Stimulated activated CD4-positive, alpha-beta T cell treated with anti-CD3 and anti-CD28 coated beads, Interleukin-15, amount 100 ng/mL, for 1 hour (primary cell): Measurements from ENCODE around the gene FKBP2.

ENCODE experiments used
- DNase-seq, 2 donors: peaks; one replicate each; pipeline ENCODE4 v3.0.0-alpha.2; 2020; ENCODE audit warnings: low read depth in 1 of 2, low spot score in 1 of 2

The FKBP2 gene

DNA sequence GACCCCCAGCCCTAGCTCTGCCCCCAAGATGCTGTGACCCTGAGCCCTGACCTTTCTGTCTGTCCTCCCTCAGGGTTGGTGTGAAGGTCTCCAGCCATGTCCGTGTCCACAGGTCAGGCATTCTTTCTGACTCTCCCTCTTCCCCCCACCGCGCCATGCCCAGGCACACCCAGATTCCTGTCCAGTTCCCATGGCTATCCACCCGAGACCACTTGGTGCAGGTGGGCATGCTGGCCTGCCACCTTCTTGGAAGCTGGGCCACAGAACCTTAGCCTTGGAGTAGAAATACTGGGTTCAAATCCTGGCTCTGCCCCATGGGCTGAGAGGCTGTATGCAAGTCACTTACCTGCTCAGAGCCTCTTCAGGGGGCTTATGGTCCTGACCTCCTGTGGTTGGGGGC lies 8.1 kb downstream of the FKBP2 start:
- DNase-seq = no peak

DNA sequence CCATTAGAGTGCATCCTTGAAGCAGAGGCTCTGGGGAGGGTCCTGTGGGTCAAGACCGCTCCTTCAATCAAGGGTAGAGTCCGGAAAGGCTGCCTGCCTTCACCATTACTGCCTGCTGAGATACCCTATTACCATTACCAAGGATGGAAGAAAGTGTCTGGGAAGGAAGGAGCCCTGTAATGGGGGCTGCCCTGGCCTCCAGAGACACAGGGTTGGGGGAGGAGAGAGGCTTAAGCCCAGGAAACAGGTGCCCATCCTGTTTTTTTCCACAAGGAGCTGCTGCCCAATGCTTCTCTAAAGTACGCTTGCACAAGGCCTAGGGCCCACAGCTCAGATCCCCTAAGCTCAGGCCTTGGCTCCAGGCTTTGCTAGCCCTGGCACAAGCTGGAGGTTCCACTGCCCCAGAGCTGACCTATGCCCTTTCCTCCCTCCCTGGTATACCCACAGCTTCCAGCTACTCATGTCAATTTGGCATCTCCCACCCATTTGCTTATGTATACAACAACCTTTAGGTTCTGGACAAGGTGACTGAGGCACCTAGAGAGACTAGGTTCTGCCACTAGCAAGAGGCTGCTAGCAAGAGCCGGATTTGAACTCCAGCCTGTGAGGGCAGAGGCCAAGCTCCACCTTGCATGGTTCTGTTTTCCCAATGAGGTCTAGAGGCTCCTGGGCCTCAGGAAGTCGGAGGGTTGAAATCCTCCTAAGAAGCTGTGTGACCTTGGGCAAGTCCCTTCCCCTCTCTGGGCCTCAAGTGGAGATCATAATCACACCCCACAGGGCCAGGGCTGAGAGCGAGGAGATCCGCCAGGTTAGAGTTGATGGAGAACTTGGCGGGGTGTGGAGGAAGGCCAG lies 8.9 kb downstream of the FKBP2 start:
- no peak for DNase-seq

DNA sequence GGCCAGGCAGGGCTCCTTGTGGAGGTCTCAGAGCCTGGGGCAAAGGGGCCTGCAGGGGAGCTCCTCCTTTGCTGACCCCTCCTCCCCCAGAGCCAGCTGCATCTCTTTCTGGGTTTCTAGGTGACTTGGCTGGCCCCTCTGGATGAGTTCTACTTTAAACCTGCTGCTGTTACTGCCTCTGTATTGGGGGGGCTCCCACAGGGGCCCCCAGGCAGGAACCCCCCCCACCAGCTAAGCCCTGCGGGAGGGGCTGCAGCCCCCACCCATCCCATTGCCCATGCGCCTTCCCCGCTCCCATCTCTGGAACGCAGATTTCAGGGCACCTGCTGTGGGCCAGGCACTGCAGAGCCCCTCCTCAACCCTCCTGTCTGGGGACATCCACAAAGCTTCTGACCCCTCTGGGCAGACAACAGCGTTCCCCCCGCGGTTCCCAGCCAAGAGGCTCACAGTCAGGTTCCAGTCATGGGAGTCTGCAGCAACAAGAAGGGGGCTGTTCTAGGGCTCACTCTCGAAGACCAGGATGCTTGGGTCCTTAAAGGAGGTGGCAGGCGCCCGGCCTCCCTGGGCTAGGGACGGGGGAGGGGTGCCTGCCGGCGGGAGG lies 9.6 kb downstream of the FKBP2 start:
- DNase-seq = no peak

GRCh38 chr11:64251016-64251752 lies 10.3 kb downstream of the FKBP2 start, which contains the start of gene PLCB3:
TSS of gene PLCB3 (plus strand) at chr11:64251530. CDS start at chr11:64251650, 120 bp downstream.
- peak; percentile 60 to 62 for DNase-seq

GRCh38 chr11:64251753-64252002 lies 10.8 kb downstream of the FKBP2 start:
- no peak for DNase-seq

GRCh38 chr11:64252003-64252872 lies 11.3 kb downstream of the FKBP2 start:
- DNase-seq = no peak

- no peak for DNase-seq
Measured at GRCh38 chr11:64253043-64253442, 12.1 kb downstream of the FKBP2 start.

- no peak for DNase-seq
Measured at GRCh38 chr11:64253481-64253880, 12.6 kb downstream of the FKBP2 start.

GRCh38 chr11:64254326-64254725 lies 13.4 kb downstream of the FKBP2 start:
- no peak for DNase-seq

GRCh38 chr11:64255135-64256128 lies 14.5 kb downstream of the FKBP2 start:
- DNase-seq = no peak

DNA sequence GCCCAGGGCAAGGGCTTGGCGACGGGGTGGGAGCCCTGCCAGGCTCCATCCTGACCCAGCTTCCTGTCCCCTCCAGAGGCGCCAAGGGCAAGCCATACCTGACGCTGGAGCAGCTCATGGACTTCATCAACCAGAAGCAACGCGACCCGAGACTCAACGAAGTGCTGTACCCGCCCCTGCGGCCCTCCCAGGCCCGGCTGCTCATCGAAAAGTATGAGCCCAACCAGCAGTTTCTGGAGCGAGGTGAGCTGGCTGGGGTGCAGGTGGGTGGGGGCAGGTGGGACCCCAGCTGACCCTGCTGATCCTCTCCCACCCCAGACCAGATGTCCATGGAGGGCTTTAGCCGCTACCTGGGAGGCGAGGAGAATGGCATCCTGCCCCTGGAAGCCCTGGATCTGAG lies 15.4 kb downstream of the FKBP2 start:
- DNase-seq = no peak

- DNase-seq = no peak
Measured at GRCh38 chr11:64258356-64258755, 17.5 kb downstream of the FKBP2 start.

DNA sequence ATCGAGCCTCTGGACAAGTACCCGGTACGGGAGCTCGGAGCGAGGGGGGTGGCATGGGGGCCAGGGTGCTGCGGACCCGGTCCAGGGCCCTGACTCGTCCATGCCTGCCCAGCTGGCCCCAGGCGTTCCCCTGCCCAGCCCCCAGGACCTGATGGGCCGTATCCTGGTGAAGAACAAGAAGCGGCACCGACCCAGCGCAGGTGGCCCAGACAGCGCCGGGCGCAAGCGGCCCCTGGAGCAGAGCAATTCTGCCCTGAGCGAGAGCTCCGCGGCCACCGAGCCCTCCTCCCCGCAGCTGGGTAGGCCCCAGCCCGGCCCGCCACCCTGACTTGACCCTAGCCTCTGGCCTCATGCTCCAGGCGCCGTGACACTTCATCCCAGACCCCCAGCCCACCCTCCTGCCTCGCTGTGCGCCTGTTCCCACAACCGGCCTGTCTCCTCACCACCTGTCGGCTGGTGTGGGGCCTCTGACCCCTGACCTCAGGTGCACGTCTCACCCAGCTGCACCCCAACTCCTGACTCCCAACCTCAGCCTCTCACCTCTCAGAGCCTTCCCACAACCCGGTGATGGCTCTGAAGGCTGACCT lies 18.1 kb downstream of the FKBP2 start:
- DNase-seq = no peak

- DNase-seq = no peak
Measured at GRCh38 chr11:64259533-64260067, 18.7 kb downstream of the FKBP2 start.

GRCh38 chr11:64260147-64260708 lies 19.3 kb downstream of the FKBP2 start:
- DNase-seq = no peak

GRCh38 chr11:64261556-64262080 lies 20.7 kb downstream of the FKBP2 start:
- no peak for DNase-seq

- no peak for DNase-seq
Measured at GRCh38 chr11:64262271-64263002, 21.5 kb downstream of the FKBP2 start.
